Measurements from ENCODE around the gene SMAD9.

DNA sequence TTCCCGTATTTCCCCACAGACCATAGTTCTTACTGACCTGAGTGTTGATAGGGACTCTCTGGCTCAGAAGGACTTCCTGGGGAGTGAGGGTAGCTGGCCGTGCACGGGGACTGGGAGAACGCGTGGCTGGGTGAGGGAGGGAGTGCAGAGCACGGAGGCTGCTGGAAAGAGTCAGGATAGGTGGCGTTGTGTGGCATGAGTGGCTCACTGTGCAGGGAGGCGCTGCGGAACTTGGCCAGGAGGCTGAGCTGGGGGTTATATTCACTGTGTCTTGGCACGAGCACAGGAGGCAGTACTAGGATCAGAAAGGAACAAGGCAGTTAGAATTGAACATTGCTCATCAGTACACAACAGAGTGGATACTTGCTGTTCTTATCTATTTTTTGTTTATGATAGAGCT is 47.4 kb downstream of the SMAD9 start:
- TF ChIP-seq ZNF384 (IDR thresholded peaks at IDR 0.05) (no peak), SP1 (IDR thresholded peaks at IDR 0.05) (no peak), FOXK2 (IDR thresholded peaks at IDR 0.05) (no peak), BHLHE40 (IDR thresholded peaks at IDR 0.05; ENCODE audit: borderline replicate concordance) (no peak), FOXA1 (IDR thresholded peaks at IDR 0.05) (no peak), L3MBTL2 (conservative IDR thresholded peaks at IDR 0.05) (no peak), FOXM1 (IDR thresholded peaks at IDR 0.05; ENCODE audit: borderline replicate concordance) (no peak), NFRKB (IDR thresholded peaks at IDR 0.05) (no peak), ELF4 (IDR thresholded peaks at IDR 0.05) (no peak), SUZ12 (IDR thresholded peaks at IDR 0.05) (no peak), HDGF (IDR thresholded peaks at IDR 0.05; ENCODE audit: borderline replicate concordance) (no peak), ARNT (IDR thresholded peaks at IDR 0.05) (no peak), TARDBP (IDR thresholded peaks at IDR 0.05) (no peak)
- TF ChIP-seq, protein P1, sequence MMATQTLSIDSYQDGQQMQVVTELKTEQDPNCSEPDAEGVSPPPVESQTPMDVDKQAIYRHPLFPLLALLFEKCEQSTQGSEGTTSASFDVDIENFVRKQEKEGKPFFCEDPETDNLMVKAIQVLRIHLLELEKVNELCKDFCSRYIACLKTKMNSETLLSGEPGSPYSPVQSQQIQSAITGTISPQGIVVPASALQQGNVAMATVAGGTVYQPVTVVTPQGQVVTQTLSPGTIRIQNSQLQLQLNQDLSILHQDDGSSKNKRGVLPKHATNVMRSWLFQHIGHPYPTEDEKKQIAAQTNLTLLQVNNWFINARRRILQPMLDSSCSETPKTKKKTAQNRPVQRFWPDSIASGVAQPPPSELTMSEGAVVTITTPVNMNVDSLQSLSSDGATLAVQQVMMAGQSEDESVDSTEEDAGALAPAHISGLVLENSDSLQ (IDR thresholded peaks at IDR 0.05), result no peak

Data from HEK293T (cell line).